ENCODE results near the gene SYT6. TPM values are rescaled to one million over a fixed set of nuclear protein-coding genes. Genes with fewer than 3 reads are reported as not detected.

SYT6 gene
- total RNA-seq, 1 experiment from 2014 or later = not detected

DNA sequence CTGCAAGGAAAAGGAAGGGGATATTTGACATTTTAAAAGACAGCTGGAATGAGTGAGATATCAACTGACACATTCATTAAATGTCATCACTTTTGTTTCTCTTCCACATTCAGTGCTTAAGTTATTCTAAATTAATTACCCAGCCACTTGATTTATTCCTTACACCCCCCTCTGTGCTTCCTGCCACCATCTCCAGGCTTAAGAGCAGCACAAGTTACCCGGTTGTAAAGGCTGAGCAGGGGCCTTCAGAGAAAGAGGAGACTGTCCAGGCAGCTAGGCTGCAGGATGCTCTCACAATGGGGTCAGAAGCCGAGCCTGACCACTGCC, 71.4 kb downstream of the SYT6 start:
- POLR2A ChIA-PET = no interaction called here
- Histone ChIP-seq H3K27ac (ENCODE audit: low read length) (no peak overlapping the region), H3K4me3 (ENCODE audit: low read depth in 2 of 2, low read length in 2 of 2) (no peak overlapping the region), H3K27me3 (ENCODE audit: control insufficient read depth, insufficient read depth, low read length) (no peaks in the 10 kb centered on the region), H3K9me3 (ENCODE audit: control insufficient read depth, insufficient read depth, low read depth, low read length) (no peaks in the 10 kb centered on the region), H3K4me1 (ENCODE audit: control insufficient read depth, insufficient read depth, low read length) (no peaks in the 10 kb centered on the region), H3K36me3 (ENCODE audit: control insufficient read depth, insufficient read depth, low read length) (no peaks in the 10 kb centered on the region)
- in situ Hi-C loops (cut with HindIII; ENCODE audit: low pct_unique_long_range_greater_than_20kb, low sequenced_read_pairs) (no loop called here), intact Hi-C loops (cut with micrococcal nuclease; ENCODE audit: unreplicated experiment) (no loop called here)
- no TSS peak for BruUV-seq (replicated peaks)
- CTCF ChIA-PET = no interaction called here
- no peak for ATAC-seq
- no peak for DNase-seq (ENCODE audit: low read depth, low spot score)
- TF ChIP-seq POLR2AphosphoS5 (IDR thresholded peaks at IDR 0.05; ENCODE audit: low read depth, low read length) = no peak
- TF ChIP-seq, protein P1, sequence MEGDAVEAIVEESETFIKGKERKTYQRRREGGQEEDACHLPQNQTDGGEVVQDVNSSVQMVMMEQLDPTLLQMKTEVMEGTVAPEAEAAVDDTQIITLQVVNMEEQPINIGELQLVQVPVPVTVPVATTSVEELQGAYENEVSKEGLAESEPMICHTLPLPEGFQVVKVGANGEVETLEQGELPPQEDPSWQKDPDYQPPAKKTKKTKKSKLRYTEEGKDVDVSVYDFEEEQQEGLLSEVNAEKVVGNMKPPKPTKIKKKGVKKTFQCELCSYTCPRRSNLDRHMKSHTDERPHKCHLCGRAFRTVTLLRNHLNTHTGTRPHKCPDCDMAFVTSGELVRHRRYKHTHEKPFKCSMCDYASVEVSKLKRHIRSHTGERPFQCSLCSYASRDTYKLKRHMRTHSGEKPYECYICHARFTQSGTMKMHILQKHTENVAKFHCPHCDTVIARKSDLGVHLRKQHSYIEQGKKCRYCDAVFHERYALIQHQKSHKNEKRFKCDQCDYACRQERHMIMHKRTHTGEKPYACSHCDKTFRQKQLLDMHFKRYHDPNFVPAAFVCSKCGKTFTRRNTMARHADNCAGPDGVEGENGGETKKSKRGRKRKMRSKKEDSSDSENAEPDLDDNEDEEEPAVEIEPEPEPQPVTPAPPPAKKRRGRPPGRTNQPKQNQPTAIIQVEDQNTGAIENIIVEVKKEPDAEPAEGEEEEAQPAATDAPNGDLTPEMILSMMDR (IDR thresholded peaks at IDR 0.05) = no peak
- TF ChIP-seq, protein P2, sequence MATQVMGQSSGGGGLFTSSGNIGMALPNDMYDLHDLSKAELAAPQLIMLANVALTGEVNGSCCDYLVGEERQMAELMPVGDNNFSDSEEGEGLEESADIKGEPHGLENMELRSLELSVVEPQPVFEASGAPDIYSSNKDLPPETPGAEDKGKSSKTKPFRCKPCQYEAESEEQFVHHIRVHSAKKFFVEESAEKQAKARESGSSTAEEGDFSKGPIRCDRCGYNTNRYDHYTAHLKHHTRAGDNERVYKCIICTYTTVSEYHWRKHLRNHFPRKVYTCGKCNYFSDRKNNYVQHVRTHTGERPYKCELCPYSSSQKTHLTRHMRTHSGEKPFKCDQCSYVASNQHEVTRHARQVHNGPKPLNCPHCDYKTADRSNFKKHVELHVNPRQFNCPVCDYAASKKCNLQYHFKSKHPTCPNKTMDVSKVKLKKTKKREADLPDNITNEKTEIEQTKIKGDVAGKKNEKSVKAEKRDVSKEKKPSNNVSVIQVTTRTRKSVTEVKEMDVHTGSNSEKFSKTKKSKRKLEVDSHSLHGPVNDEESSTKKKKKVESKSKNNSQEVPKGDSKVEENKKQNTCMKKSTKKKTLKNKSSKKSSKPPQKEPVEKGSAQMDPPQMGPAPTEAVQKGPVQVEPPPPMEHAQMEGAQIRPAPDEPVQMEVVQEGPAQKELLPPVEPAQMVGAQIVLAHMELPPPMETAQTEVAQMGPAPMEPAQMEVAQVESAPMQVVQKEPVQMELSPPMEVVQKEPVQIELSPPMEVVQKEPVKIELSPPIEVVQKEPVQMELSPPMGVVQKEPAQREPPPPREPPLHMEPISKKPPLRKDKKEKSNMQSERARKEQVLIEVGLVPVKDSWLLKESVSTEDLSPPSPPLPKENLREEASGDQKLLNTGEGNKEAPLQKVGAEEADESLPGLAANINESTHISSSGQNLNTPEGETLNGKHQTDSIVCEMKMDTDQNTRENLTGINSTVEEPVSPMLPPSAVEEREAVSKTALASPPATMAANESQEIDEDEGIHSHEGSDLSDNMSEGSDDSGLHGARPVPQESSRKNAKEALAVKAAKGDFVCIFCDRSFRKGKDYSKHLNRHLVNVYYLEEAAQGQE (IDR thresholded peaks at IDR 0.05; ENCODE audit: insufficient read depth in 1 of 2, low read depth in 2 of 2, low read length in 1 of 2) = no peak
- no peak for TF ChIP-seq SIN3A (IDR thresholded peaks at IDR 0.05; ENCODE audit: borderline replicate concordance, insufficient read depth, low read depth, low read length)
- no peak for TF ChIP-seq TCF7L2 (IDR thresholded peaks at IDR 0.05; ENCODE audit: low read depth, low read length)

DNA sequence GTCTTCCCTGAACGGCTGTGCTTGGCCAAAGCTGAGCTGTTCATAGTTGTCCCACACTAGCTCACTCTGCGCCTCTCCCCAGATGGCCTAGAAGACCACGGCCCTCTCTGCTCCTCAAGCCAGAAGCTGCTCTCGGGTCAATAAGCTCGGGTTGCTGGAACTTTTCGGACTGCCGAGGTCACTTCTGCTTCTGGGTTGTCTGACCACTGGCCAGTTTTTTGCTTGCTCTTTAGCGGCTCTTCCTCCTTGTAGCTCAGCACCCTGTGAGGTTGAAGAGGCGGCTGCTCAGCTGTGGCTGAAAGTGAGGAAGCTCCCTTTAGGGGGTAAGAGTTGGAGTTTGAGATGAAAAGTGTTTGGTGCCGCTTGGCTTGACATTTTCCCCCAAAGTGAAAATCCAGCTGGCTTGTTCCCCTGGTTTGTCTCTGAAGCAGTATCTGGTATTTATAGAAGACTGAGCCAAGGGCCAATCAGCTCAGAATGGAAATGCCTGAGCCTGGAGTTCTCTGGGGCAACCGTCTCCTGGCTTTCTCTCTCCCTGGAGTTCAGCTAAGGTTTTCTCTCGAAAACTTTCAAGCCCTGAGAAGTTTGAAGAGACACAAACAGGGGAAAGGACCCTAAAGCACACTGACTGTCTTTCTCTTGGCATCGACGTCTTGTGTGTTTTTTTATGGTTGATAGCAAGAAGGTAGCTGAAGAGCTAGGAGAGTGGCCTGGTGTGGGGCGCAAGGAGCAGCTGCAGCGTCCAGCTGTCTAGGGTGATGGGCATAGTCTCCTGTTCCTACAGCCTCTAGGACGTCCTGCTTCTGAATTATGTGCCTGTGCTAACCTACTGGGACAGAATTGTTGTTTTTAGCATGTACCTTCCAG, 72.0 kb downstream of the SYT6 start:
- no peak overlapping the region for H3K4me3 ChIP-seq (ENCODE audit: low read depth in 2 of 2, low read length in 2 of 2)
- no peaks in the 10 kb centered on the region for H3K4me1 ChIP-seq (ENCODE audit: control insufficient read depth, insufficient read depth, low read length)
- CTCF ChIA-PET = no interaction called here
- POLR2A ChIA-PET = no interaction called here
- BruUV-seq (replicated peaks) = no TSS peak
- in situ Hi-C loops (cut with HindIII; ENCODE audit: low pct_unique_long_range_greater_than_20kb, low sequenced_read_pairs) (no loop called here), intact Hi-C loops (cut with micrococcal nuclease; ENCODE audit: unreplicated experiment) (no loop called here)
- H3K36me3 ChIP-seq (ENCODE audit: control insufficient read depth, insufficient read depth, low read length) = no peaks in the 10 kb centered on the region
- no peak for TF ChIP-seq TCF7L2 (IDR thresholded peaks at IDR 0.05; ENCODE audit: low read depth, low read length)
- TF ChIP-seq SIN3A (IDR thresholded peaks at IDR 0.05; ENCODE audit: borderline replicate concordance, insufficient read depth, low read depth, low read length) = no peak
- TF ChIP-seq, protein P1 (IDR thresholded peaks at IDR 0.05) = no peak
- TF ChIP-seq, protein P2 (IDR thresholded peaks at IDR 0.05; ENCODE audit: insufficient read depth in 1 of 2, low read depth in 2 of 2, low read length in 1 of 2) = no peak
- no peak for TF ChIP-seq POLR2AphosphoS5 (IDR thresholded peaks at IDR 0.05; ENCODE audit: low read depth, low read length)
- no peaks in the 10 kb centered on the region for H3K27me3 ChIP-seq (ENCODE audit: control insufficient read depth, insufficient read depth, low read length)
- no peak for ATAC-seq
- no peak for DNase-seq (ENCODE audit: low read depth, low spot score)
- H3K9me3 ChIP-seq (ENCODE audit: control insufficient read depth, insufficient read depth, low read depth, low read length) = no peaks in the 10 kb centered on the region
- no peak overlapping the region for H3K27ac ChIP-seq (ENCODE audit: low read length)

Data from Panc1 (cell line).